ENCODE measurements around the gene PPIL4.

GRCh38 chr6:149461670-149462069 lies 84.2 kb downstream of the PPIL4 start:
- TF ChIP-seq POLR2A (IDR thresholded peaks at IDR 0.05) (no peak), CTCF (IDR thresholded peaks at IDR 0.05) (no peak), POLR2AphosphoS5 (IDR thresholded peaks at IDR 0.05) (no peak), EP300 (IDR thresholded peaks at IDR 0.05) (no peak)

All from sigmoid colon (tissue), 4 donors.